HG03378 (cell line): Measurements from ENCODE around the gene VIPR2.

Experiments used
- ATAC-seq: cut with Tn5 transposase; IDR thresholded peaks from one replicate; pipeline ENCODE4 v1.9.1; 2021; ENCODE audit warnings: mild to moderate bottlenecking, moderate library complexity; ENCODE audit not compliant: unreplicated experiment

Gene VIPR2

DNA sequence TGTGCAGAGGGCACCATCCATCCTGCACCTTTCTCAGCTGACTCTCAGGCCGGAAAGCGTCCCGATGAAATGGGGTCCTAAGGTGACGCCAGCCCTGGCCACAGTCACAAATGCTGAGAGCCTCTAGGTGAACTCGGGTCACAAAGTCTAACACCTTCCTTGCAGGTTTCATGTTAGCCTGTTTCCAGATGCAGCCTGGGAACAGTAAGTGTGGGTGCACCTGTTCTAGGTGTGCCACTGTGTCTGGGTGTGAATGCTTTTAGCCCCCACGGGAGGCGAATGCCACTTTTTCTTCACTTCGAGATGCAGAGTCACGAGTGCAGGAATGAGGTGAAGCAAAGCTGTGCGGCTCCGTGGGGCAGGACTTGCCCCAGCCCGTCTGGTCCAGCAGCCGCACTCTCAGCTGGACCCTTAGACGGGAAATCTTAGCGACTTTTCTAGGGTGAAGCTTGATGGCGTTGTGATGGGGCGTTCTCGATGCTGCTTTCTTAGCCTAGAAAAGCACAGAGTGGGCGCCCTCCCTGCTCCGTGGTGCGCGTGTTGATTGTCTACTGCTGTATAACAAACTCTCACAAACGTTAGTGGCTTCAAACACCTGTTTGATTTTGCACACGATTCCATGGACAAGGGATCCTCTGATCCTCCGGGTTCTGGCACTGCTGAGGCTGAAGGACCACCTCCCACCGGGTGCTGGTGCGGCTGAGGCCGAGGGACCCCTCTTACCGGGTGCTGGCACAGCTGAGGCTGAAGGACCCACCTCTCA lies 13.6 kb upstream of the VIPR2 start:
- ATAC-seq, result no peak

GRCh38 chr7:159157714-159158113 lies 13.0 kb upstream of the VIPR2 start:
- no peak for ATAC-seq

DNA sequence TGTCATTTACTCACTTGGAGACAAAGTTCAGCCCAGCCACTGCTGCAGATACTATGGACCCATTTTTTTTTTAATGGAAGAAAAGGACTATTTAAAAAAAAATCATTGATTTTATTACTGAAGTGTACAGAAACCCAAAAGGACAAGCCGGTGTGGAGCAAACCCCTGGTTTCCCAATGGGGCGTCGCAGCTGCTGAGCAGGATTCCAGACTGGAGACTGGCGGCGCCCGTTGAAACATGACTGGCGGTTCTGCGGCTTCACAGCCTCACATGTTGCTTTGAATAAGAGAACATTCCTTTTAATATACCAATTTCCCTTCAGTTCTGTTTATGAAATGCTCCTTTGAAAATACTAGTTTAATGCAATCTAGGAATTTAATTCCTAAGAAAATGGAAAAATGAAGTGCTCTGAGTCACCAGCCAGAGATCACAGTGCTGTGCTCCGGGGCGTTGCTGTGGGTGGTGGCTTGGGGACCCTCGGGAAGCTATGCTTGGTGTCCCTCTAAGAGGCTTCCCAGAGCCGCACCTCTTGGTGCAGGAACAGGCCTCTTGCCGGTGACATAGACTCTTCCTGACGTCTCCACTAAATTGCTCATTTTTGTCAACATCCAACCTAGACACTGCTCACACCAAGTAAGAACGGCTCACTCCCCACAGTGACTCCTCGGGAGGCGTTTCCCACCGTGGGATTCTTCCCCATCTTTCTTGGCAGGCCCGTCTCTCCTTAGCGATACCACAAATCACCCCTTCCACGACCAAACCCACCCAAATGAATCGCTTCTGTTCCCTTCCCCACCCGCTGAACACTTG lies 12.0 kb upstream of the VIPR2 start:
- no peak for ATAC-seq

DNA sequence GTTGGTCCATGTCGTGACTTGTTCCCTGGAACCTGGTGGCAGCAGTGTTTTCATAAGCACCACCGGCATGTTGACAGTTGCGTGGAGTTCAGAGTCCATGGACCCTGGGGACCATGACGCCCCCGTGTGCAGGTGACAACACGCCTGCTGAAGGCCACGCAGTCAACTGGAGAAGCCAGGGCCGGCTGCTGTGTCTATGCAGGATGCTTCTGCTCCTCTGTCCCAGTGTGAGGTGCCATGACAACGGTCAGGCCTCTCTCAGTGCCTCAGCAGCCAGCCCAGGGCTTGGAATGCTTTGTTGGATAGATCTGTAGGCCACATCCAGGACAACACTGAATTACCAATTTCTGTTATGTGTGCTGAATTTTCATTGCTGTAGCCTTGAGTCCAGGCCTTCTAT lies 10.7 kb upstream of the VIPR2 start:
- no peak for ATAC-seq

DNA sequence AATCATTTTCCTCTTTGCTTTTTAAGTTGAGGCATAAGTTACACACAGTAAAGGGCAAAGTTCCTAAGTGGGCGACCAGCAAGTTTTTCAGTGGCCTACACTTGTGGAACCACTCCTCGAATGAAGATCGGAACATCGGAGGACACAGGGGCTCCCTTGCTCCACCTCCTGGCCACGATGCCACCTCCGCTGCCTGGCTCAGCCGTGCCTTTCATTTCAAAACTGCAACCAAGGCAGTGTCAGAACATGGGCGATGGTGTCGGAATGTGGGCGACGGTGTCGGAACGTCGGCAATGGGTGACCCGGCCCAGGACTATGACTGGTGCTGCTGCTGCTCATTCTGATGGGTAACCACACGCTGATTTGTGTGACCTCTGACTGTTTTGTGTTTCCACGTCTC lies 9.6 kb upstream of the VIPR2 start:
- ATAC-seq, result no peak

- ATAC-seq, result no peak
Measured at GRCh38 chr7:159153511-159153910, 8.8 kb upstream of the VIPR2 start.

- no peak for ATAC-seq
Measured at GRCh38 chr7:159152816-159153215, 8.1 kb upstream of the VIPR2 start.

GRCh38 chr7:159151231-159151630 lies 6.6 kb upstream of the VIPR2 start:
- no peak for ATAC-seq

- ATAC-seq, result no peak
Measured at GRCh38 chr7:159149488-159149887, 4.8 kb upstream of the VIPR2 start.

- ATAC-seq, result no peak
Measured at GRCh38 chr7:159148430-159149395, 4.0 kb upstream of the VIPR2 start.

GRCh38 chr7:159147687-159148086 lies 3.0 kb upstream of the VIPR2 start:
- no peak for ATAC-seq

- no peak for ATAC-seq
Measured at GRCh38 chr7:159147246-159147645, 2.6 kb upstream of the VIPR2 start.

- ATAC-seq, result no peak
Measured at GRCh38 chr7:159146084-159146858, 1.6 kb upstream of the VIPR2 start.

- no peak for ATAC-seq
Measured at GRCh38 chr7:159145490-159145855, 806 bp upstream of the VIPR2 start.

GRCh38 chr7:159143780-159144757 lies 598 bp downstream of the VIPR2 start:
- no peak for ATAC-seq

- no peak for ATAC-seq
Measured at GRCh38 chr7:159142730-159143129, 1.9 kb downstream of the VIPR2 start.

DNA sequence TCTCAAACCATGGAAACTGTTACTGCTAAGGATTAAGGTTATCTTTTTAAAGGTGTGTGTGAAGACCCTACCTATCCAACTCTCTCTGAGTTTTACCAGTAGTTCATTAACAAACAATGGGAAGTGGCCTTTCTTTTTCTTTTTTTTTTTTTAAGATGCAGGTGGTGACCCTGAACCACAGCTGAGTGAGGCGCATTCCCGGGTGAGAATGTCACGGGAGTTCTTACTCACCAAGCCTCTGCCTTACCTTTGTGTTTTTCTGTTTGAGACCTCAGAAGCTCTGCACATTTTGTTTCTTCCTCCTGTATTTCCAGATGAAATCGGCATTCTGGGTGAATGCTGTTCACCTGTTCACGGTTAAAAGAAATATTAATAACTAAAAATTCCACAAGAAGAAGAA lies 2.5 kb downstream of the VIPR2 start:
- no peak for ATAC-seq

GRCh38 chr7:159141660-159142059 lies 3.0 kb downstream of the VIPR2 start:
- ATAC-seq, result no peak

DNA sequence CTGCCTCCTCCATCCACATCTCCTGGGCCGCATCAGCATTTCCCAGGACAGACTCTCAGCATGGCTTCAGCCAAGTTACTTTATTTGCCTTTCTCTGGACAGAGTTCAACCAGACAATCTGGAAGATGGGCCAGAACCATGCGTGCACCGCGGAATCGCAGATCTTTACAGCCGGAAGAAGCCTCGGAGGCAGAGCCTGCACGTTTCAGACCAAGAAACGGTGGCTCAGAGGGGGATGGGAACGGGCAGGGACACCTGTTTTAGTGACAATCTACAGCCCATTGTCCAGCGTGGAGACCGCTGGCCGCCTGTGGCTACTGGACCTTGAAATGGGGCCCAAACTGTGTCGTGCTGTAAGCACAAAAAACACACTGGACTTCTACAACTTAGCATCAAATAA lies 3.5 kb downstream of the VIPR2 start:
- no peak for ATAC-seq
